Measurements from ENCODE around the gene NEXN. TPM values are rescaled to one million over a fixed set of nuclear protein-coding genes. Genes with fewer than 3 reads are reported as not detected.

The NEXN gene
- polyA plus RNA-seq, 1 of the 3 experiments (the other 2 are of a cell fraction) = 3.6 TPM

DNA sequence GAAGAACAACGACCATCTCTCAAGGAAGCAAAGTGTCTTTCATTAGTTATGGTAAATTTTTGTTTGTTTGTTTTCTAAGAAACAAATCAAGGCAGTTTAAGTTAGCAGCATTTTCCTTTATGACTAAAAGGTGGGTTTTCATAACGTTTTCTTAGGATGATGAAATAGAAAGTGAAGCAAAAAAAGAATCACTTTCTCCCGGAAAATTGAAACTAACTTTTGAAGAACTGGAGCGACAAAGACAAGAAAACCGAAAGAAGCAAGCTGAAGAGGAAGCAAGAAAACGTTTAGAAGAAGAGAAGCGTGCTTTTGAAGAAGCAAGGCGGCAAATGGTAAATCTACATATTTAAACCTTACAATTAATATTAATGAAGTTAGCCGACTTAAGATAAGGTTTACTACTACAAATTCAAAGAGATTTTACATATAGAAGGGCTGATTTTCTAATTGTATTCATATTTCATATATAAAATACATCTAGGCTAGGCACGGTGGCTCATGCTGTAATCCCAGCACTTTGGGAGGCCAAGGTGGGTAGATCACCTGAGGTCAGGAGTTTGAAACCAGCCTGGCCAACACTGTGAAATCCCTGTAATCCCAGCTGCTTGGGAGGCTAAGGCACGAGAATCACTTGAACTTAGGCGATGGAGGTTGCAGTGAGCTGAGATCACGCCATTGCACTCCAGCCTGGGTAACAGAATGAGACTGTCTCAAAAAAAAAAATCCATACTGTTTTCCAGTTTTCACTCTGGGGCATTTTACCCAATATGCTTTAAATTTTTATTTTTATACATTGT lies 38.3 kb downstream of the NEXN start:
- WGBS (ENCODE audit: low lambda C conversion rate) = 83% methylated on average over 13 of the region's 13 CpGs
- no peak overlapping the region for H2AFZ ChIP-seq (ENCODE audit: low read depth)
- peaks cover 6 to 63% of the 10 kb centered on the region in 2 experiments for H3K36me3 ChIP-seq (replicated peaks in 1 of 2; ENCODE audit: control insufficient read depth in 1 of 2, insufficient read depth in 2 of 2, low read length in 1 of 2)
- H3K4me3 ChIP-seq (ENCODE audit: low read depth in 2 of 2, low read length in 1 of 2) = no peak overlapping the region
- no peak for DNase-seq
- H4K20me1 ChIP-seq (ENCODE audit: insufficient read depth) = no peaks in the 10 kb centered on the region
- H3K9ac ChIP-seq = no peak overlapping the region
- H3K9me2 ChIP-seq = no peaks in the 10 kb centered on the region
- H3K4me2 ChIP-seq = no peak overlapping the region
- no peaks in the 10 kb centered on the region for H3K79me2 ChIP-seq (ENCODE audit: insufficient read depth)
- H3K9me3 ChIP-seq = no peaks in the 10 kb centered on the region
- peaks cover 18% of the 10 kb centered on the region for H3F3A ChIP-seq (replicated peaks; ENCODE audit: insufficient read depth)
- CTCF ChIA-PET = no interaction called here
- POLR2A ChIA-PET = no interaction called here
- no peak overlapping the region for H3K27ac ChIP-seq (ENCODE audit: low read depth in 2 of 2, low read length in 1 of 2)
- no peaks in the 10 kb centered on the region; a peak in 2 of 4 replicates for H3K4me1 ChIP-seq (ENCODE audit: control insufficient read depth in 1 of 2, insufficient read depth in 2 of 2, low read depth in 1 of 2, low read length in 1 of 2)
- H3K27me3 ChIP-seq (ENCODE audit: insufficient read depth) = no peaks in the 10 kb centered on the region
- TF ChIP-seq FOSL2 (IDR thresholded peaks at IDR 0.05; ENCODE audit: borderline replicate concordance, low read depth) (no peak), ELF1 (IDR thresholded peaks at IDR 0.05) (no peak), NFIC (IDR thresholded peaks at IDR 0.05; ENCODE audit: borderline replicate concordance) (no peak), GABPA (IDR thresholded peaks at IDR 0.05; ENCODE audit: low read depth) (no peak)
- TF ChIP-seq, protein P1, sequence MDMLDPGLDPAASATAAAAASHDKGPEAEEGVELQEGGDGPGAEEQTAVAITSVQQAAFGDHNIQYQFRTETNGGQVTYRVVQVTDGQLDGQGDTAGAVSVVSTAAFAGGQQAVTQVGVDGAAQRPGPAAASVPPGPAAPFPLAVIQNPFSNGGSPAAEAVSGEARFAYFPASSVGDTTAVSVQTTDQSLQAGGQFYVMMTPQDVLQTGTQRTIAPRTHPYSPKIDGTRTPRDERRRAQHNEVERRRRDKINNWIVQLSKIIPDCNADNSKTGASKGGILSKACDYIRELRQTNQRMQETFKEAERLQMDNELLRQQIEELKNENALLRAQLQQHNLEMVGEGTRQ (IDR thresholded peaks at IDR 0.05; ENCODE audit: borderline replicate concordance, low read depth, low read length) = no peak

DNA sequence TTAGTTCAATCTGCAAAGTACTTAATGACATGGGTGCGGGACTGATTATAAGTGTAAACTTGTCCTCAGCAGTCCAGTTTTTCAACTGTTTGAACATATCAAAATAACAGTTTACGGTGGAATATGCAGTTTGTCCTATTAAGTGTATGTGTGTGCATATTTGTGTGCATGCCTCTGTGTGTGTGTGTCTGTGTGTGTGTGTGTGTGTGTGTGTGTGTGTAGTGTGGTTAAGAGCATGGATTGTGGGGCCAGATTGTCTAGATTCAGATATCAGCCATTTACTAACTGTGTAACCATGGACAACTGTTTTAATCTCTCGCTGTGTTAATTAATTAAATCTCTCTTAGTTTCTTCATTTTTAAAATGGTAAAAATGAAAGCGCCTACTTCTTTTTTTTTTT lies 39.0 kb downstream of the NEXN start:
- DNase-seq = no peak
- Histone ChIP-seq H3K4me1 (ENCODE audit: control insufficient read depth in 1 of 2, insufficient read depth in 2 of 2, low read depth in 1 of 2, low read length in 1 of 2) (no peaks in the 10 kb centered on the region; a peak in 2 of 4 replicates), H2AFZ (ENCODE audit: low read depth) (no peak overlapping the region), H3K4me3 (ENCODE audit: low read depth in 2 of 2, low read length in 1 of 2) (no peak overlapping the region), H3F3A (replicated peaks; ENCODE audit: insufficient read depth) (peaks cover 18% of the 10 kb centered on the region), H3K9me3 (no peaks in the 10 kb centered on the region), H3K9ac (no peak overlapping the region), H3K4me2 (no peak overlapping the region), H3K9me2 (no peaks in the 10 kb centered on the region), H3K27me3 (ENCODE audit: insufficient read depth) (no peaks in the 10 kb centered on the region), H3K79me2 (ENCODE audit: insufficient read depth) (no peaks in the 10 kb centered on the region), H4K20me1 (ENCODE audit: insufficient read depth) (no peaks in the 10 kb centered on the region), H3K27ac (ENCODE audit: low read depth in 2 of 2, low read length in 1 of 2) (no peak overlapping the region), H3K36me3 (replicated peaks in 1 of 2; ENCODE audit: control insufficient read depth in 1 of 2, insufficient read depth in 2 of 2, low read length in 1 of 2) (peaks cover 6 to 68% of the 10 kb centered on the region in 2 experiments)
- ChIA-PET POLR2A (no interaction called here), CTCF (no interaction called here)
- TF ChIP-seq CHD2 (IDR thresholded peaks at IDR 0.05; ENCODE audit: low read length, partially characterized antibody) = no peak
- TF ChIP-seq FOSL2 (IDR thresholded peaks at IDR 0.05; ENCODE audit: borderline replicate concordance, low read depth) = no peak
- TF ChIP-seq, protein P2, sequence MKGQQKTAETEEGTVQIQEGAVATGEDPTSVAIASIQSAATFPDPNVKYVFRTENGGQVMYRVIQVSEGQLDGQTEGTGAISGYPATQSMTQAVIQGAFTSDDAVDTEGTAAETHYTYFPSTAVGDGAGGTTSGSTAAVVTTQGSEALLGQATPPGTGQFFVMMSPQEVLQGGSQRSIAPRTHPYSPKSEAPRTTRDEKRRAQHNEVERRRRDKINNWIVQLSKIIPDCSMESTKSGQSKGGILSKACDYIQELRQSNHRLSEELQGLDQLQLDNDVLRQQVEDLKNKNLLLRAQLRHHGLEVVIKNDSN (IDR thresholded peaks at IDR 0.05; ENCODE audit: borderline replicate concordance, low read depth) = no peak
- 96% methylated on average over 4 of the region's 4 CpGs for WGBS (ENCODE audit: low lambda C conversion rate)

DNA sequence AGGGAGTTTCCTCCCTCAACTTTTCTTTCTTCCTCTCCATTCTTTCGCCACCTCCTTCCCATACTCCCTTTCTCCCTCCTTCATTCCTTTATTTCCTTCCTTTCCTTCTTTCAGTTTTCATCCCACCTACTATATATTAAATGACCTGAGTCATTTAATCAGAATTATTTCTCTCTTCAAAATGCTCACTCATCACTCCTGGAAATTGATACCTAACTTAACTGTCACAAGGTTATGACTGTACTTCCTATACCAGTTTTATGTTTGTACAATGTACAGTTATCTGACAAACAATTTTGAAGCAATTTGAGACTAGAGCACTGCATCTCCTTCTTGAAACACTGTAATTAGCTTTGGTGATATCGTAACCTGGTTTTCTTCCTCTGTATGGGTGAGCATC lies 41.4 kb downstream of the NEXN start:
- H3K4me3 ChIP-seq (ENCODE audit: low read depth in 2 of 2, low read length in 1 of 2) = no peak overlapping the region
- H3K27me3 ChIP-seq (ENCODE audit: insufficient read depth) = no peaks in the 10 kb centered on the region
- H3K36me3 ChIP-seq (replicated peaks in 1 of 2; ENCODE audit: control insufficient read depth in 1 of 2, insufficient read depth in 2 of 2, low read length in 1 of 2) = peaks cover 10 to 69% of the 10 kb centered on the region in 2 experiments
- H2AFZ ChIP-seq (ENCODE audit: low read depth) = no peak overlapping the region
- H3K9ac ChIP-seq = no peak overlapping the region
- no peak for DNase-seq
- POLR2A ChIA-PET = no interaction called here
- H3K4me1 ChIP-seq (ENCODE audit: control insufficient read depth in 1 of 2, insufficient read depth in 2 of 2, low read depth in 1 of 2, low read length in 1 of 2) = no peaks in the 10 kb centered on the region; a peak in 2 of 4 replicates
- CTCF ChIA-PET = no interaction called here
- H3K9me3 ChIP-seq = no peaks in the 10 kb centered on the region
- no peak for TF ChIP-seq MXI1 (IDR thresholded peaks at IDR 0.05; ENCODE audit: low read depth, low read length)
- TF ChIP-seq, protein P2 (IDR thresholded peaks at IDR 0.05; ENCODE audit: borderline replicate concordance, low read depth) = no peak
- TF ChIP-seq RCOR1 (IDR thresholded peaks at IDR 0.05; ENCODE audit: low read length) = no peak
- TF ChIP-seq TAF1 (IDR thresholded peaks at IDR 0.05; ENCODE audit: borderline replicate concordance, low read depth, low read length) = no peak
- TF ChIP-seq SIN3A (IDR thresholded peaks at IDR 0.05; ENCODE audit: borderline replicate concordance, low read depth, low read length) = no peak
- H3K4me2 ChIP-seq = no peak overlapping the region
- no peaks in the 10 kb centered on the region for H4K20me1 ChIP-seq (ENCODE audit: insufficient read depth)
- H3K9me2 ChIP-seq = no peaks in the 10 kb centered on the region
- H3F3A ChIP-seq (replicated peaks; ENCODE audit: insufficient read depth) = peaks cover 14% of the 10 kb centered on the region
- 99% methylated on average over 2 of the region's 2 CpGs for WGBS (ENCODE audit: low lambda C conversion rate)
- no peak overlapping the region for H3K27ac ChIP-seq (ENCODE audit: low read depth in 2 of 2, low read length in 1 of 2)
- no peaks in the 10 kb centered on the region for H3K79me2 ChIP-seq (ENCODE audit: insufficient read depth)
